Lung (tissue), 12 donors: ENCODE measurements around the gene LIX1. TPM values are rescaled to one million over a fixed set of nuclear protein-coding genes. Genes with fewer than 3 reads are reported as not detected.

Experiments used
- ATAC-seq: fragments of 200-7000 bp; cut with Tn5 transposase; one replicate; pipeline ENCODE4 v1.9.1; 2020; ENCODE audit warnings: moderate number of reproducible peaks; ENCODE audit not compliant: insufficient read depth, low FRiP score
- DNase-seq, 3 donors: peaks; one replicate each; pipeline ENCODE4 v3.0.0-alpha.2; 2013 to 2017
- H3K27ac ChIP-seq, 2 donors: one replicate each; pipeline ENCODE4 v1.5.1; 2013; ENCODE audit warnings: mild to moderate bottlenecking in 2 of 2, moderate library complexity in 2 of 2, control low read depth in 1 of 2, inconsistent platforms in 1 of 2, low read depth in 1 of 2, low read length in 1 of 2
- H3K27me3 ChIP-seq, 3 donors: one replicate each; pipeline ENCODE4 v1.5.1; 2013; ENCODE audit warnings: low read length in 2 of 3; ENCODE audit not compliant: control insufficient read depth in 3 of 3, insufficient read depth in 3 of 3
- H3K36me3 ChIP-seq, 4 donors: one replicate each; pipeline ENCODE4 v1.5.1; 2013; ENCODE audit warnings: low read length in 4 of 4, mild to moderate bottlenecking in 1 of 4, moderate library complexity in 1 of 4; ENCODE audit not compliant: control insufficient read depth in 4 of 4, insufficient read depth in 4 of 4
- H3K4me1 ChIP-seq, 5 donors: one replicate each; pipeline ENCODE4 v1.5.1; 2013; ENCODE audit warnings: low read length in 5 of 5, mild to moderate bottlenecking in 2 of 5, moderate library complexity in 1 of 5; ENCODE audit not compliant: control insufficient read depth in 5 of 5, insufficient read depth in 5 of 5
- H3K4me3 ChIP-seq: one replicate; pipeline ENCODE4 v1.5.1; 2013; ENCODE audit warnings: mild to moderate bottlenecking, control low read depth, moderate library complexity
- H3K9ac ChIP-seq, 2 donors: one replicate each; pipeline ENCODE4 v1.5.1; 2013; ENCODE audit warnings: low read length in 2 of 2, control low read depth in 1 of 2; ENCODE audit not compliant: insufficient read depth in 1 of 2
- H3K9me3 ChIP-seq, 4 donors: one replicate each; pipeline ENCODE4 v1.5.1; 2013; ENCODE audit warnings: low read length in 3 of 4, mild to moderate bottlenecking in 1 of 4, moderate library complexity in 1 of 4; ENCODE audit not compliant: control insufficient read depth in 4 of 4, insufficient read depth in 3 of 4
- WGBS, 2 donors: extraction: QIAGEN DNeasy Blood & Tissue Kit; methylation state at CpG; one replicate each; pipeline ENCODE4 v1.1.7; 2013; 5-methylcytosine and 5-hydroxymethylcytosine counted together
- polyA plus RNA-seq, 2 donors: library from polyadenylated mRNA; stranded (reverse); fragments of 200-250 nt; gene quantifications; one replicate each; pipeline ENCODE4 v1.2.1, GENCODE V29; 2013
- total RNA-seq, 2 donors: library from RNA; depleted of rRNA in 1 of 2; stranded (reverse); fragments of >200 nt in 1 of 2; gene quantifications; one replicate each; pipeline ENCODE4 v1.2.1, GENCODE V29; 2014 to 2021
- TF ChIP-seq, protein P1 (sequence below): IDR thresholded peaks from 2 replicates; pipeline ENCODE4 v1.5.1; 2012; ENCODE audit warnings: mild to moderate bottlenecking; ENCODE audit errors: control extremely low read depth, extremely low read depth
- donor health status: control.
- donor health status: control.
- donor health status: Bipolar disorder and iron deficiency.
- donor health status: healthy.
- donor health status: DM: yes; HTN: yes; CAD: no.

The LIX1 gene
- total and polyA plus RNA-seq, 4 donors: 0.11 TPM; not detected in 3

DNA sequence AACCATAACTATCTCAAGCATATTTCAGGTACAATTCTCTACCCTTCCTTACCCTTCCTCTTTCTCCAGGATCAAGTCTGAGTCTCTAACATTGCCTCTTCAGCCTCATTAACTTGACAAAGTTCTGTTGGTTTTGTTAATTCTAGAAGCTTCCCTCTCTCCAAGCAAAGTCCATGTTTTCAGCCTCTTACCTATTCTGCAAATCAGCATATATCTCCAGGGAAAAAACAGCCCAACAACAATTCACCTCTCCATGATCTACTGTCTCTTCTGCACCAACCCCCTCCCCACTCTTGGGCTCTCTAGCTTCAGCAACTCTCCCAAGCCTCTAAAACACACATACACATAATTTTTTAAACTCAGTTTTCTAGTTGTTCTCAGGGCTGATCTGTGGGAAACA lies 72.2 kb downstream of the LIX1 start:
- DNase-seq (no peak), ATAC-seq (no peak)
- peaks cover 0 to 15% (median 0%) of the 10 kb centered on the region in 5 donors for H3K4me1 ChIP-seq
- no peak overlapping the region for H3K27ac ChIP-seq
- no peak overlapping the region for H3K4me3 ChIP-seq
- no peak overlapping the region for H3K9ac ChIP-seq
- H3K9me3 ChIP-seq: no peaks in the 10 kb centered on the region
- TF ChIP-seq, protein P1, sequence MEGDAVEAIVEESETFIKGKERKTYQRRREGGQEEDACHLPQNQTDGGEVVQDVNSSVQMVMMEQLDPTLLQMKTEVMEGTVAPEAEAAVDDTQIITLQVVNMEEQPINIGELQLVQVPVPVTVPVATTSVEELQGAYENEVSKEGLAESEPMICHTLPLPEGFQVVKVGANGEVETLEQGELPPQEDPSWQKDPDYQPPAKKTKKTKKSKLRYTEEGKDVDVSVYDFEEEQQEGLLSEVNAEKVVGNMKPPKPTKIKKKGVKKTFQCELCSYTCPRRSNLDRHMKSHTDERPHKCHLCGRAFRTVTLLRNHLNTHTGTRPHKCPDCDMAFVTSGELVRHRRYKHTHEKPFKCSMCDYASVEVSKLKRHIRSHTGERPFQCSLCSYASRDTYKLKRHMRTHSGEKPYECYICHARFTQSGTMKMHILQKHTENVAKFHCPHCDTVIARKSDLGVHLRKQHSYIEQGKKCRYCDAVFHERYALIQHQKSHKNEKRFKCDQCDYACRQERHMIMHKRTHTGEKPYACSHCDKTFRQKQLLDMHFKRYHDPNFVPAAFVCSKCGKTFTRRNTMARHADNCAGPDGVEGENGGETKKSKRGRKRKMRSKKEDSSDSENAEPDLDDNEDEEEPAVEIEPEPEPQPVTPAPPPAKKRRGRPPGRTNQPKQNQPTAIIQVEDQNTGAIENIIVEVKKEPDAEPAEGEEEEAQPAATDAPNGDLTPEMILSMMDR: no peak
- H3K27me3 ChIP-seq: no peaks in the 10 kb centered on the region
- no peaks in the 10 kb centered on the region for H3K36me3 ChIP-seq

DNA sequence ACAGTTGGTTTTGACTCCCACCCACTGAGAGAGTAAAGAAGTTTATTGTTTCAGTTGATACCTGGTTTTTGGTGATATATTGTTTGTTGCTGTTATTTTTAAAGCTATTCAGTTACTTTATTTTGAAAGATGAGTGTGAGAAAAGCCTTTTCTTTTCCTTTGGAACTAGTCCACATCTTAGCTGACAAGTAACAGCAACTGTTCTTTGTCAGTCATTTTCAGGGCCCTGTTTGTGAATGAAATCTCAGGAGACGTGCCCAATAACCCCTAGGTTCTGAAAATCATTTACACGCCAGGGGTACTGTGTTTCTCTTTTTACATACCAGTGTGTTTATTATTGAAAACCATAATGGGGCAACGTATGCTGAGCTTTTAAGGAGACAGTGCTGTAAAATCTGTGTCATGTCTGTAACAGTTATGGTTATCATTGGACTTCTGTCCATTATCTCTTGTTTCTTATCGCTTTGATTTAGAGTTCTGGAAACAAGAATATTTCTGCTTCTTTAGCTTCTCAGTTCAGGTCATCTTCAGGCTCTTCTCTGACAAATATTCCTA lies 75.0 kb downstream of the LIX1 start:
- DNase-seq: peak in 2 of 3 donors; percentile 63
- Histone ChIP-seq H3K9ac (no peak overlapping the region), H3K4me1 (peaks cover 0 to 15% (median 0%) of the 10 kb centered on the region in 5 donors), H3K27me3 (no peaks in the 10 kb centered on the region), H3K4me3 (no peak overlapping the region), H3K27ac (no peak overlapping the region), H3K9me3 (no peaks in the 10 kb centered on the region), H3K36me3 (no peaks in the 10 kb centered on the region)
- TF ChIP-seq, protein P1: no peak
- no peak for ATAC-seq
- 82 to 85% methylated on average over 4 of the region's 4 CpGs for WGBS, 2 donors

DNA sequence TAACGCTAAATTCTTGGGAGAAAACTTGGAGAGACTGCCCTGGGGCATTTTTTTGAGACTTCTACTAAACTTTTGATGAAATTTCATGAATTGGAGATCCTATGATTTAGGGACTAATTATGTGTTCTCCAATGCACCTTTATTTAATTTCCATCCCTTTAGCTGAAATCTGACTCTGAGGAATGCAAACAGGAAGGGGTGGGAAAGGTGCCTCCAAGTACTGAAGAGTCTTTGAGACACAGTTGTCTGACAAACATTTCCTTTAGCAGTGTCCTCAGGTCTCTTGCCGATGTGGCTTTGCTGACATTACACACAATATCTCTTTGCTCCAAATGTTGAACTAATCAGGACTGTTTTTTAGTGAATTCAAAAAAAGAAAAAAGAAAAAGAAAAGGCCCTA lies 76.9 kb downstream of the LIX1 start:
- Histone ChIP-seq H3K4me3 (no peak overlapping the region), H3K9me3 (no peaks in the 10 kb centered on the region), H3K9ac (no peak overlapping the region), H3K4me1 (peaks cover 0 to 15% (median 0%) of the 10 kb centered on the region in 5 donors), H3K27ac (no peak overlapping the region), H3K36me3 (no peaks in the 10 kb centered on the region), H3K27me3 (no peaks in the 10 kb centered on the region)
- DNase-seq (no peak), ATAC-seq (no peak)
- 61 to 70% methylated on average over 2 of the region's 2 CpGs for WGBS, 2 donors
- TF ChIP-seq, protein P1: no peak

DNA sequence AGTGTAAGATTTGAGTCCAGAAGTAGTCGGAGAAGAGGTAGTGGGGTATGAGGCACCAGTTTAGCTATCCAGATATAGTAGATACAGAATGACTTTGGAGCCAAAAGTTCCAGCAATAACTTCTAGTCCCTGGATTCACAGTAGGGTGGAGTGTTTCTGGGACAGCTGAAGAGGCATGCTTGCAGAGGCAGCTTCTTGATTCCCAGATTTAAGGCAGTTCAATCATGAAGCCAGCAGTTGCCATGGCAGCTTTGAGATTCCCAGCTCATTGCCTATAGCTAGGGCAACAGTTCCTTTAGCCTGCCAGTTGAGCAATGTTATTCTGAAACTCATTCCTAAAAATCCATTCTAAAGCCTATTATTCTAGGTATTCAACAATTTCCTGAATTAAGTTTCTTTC lies 79.2 kb downstream of the LIX1 start:
- Histone ChIP-seq H3K9me3 (peaks cover 0 to 5% (median 1%) of the 10 kb centered on the region in 4 donors), H3K36me3 (no peaks in the 10 kb centered on the region), H3K4me1 (peaks cover 0 to 15% (median 0%) of the 10 kb centered on the region in 5 donors), H3K9ac (no peak overlapping the region), H3K27ac (no peak overlapping the region), H3K27me3 (no peaks in the 10 kb centered on the region), H3K4me3 (no peak overlapping the region)
- TF ChIP-seq, protein P1: no peak
- 94 to 96% methylated on average over 1 of the region's 1 CpG for WGBS, 2 donors
- no peak for ATAC-seq
- DNase-seq: no peak
